Central memory CD8-positive, alpha-beta T cell (primary cell): ENCODE results near the gene ASB6.

Experiments
- ATAC-seq: fragments of 150-1000 bp; cut with Tn5 transposase; replicated peaks from 2 replicates; pipeline ENCODE4 v1.10.0; 2022; ENCODE audit warnings: mild to moderate bottlenecking, moderate FRiP score, moderate number of reproducible peaks; ENCODE audit not compliant: poor library complexity, severe bottlenecking; ENCODE audit errors: extremely low read depth
- DNase-seq, 2 donors: peaks; one replicate each; pipeline ENCODE4 v3.0.0; 2021; ENCODE audit warnings: low spot score in 2 of 2
- H3K27ac Mint-ChIP-seq: one replicate; pipeline ENCODE4 v1.8.0; 2022; ENCODE audit warnings: low read depth, mild to moderate bottlenecking, moderate library complexity, mixed read lengths
- H3K27me3 Mint-ChIP-seq: one replicate; pipeline ENCODE4 v1.8.0; 2022; ENCODE audit warnings: mixed read lengths
- H3K36me3 Mint-ChIP-seq: one replicate; pipeline ENCODE4 v1.8.0; 2022; ENCODE audit warnings: mild to moderate bottlenecking, moderate library complexity, mixed read lengths; ENCODE audit not compliant: insufficient read depth
- H3K4me1 Mint-ChIP-seq: one replicate; pipeline ENCODE4 v1.8.0; 2022; ENCODE audit warnings: mixed read lengths
- H3K4me3 Mint-ChIP-seq: one replicate; pipeline ENCODE4 v1.8.0; 2022; ENCODE audit warnings: mild to moderate bottlenecking, moderate library complexity, mixed read lengths
- H3K9me3 Mint-ChIP-seq: one replicate; pipeline ENCODE4 v1.8.0; 2022; ENCODE audit warnings: mixed read lengths

The ASB6 gene

GRCh38 chr9:129626625-129627284, 15.2 kb downstream of the ASB6 start:
- ATAC-seq = peak; percentile 45
- peaks cover 51% of the 10 kb centered on the region for H3K4me1 Mint-ChIP-seq
- H3K9me3 Mint-ChIP-seq = no peaks in the 10 kb centered on the region
- H3K36me3 Mint-ChIP-seq = peaks cover 29% of the 10 kb centered on the region
- peak; percentile 31 to 48 for DNase-seq
- no peaks in the 10 kb centered on the region for H3K27me3 Mint-ChIP-seq
- H3K4me3 Mint-ChIP-seq = peak overlapping the region; percentile 89
- H3K27ac Mint-ChIP-seq = peak overlapping the region; percentile 95

- Mint-ChIP-seq H3K4me1 (peaks cover 45% of the 10 kb centered on the region), H3K27ac (peak within 1 kb of the TSS; percentile 95), H3K9me3 (no peaks in the 10 kb centered on the region), H3K27me3 (peaks cover 6% of the 10 kb centered on the region), H3K4me3 (peak within 1 kb of the TSS; percentile 89), H3K36me3 (peaks cover 23% of the 10 kb centered on the region)
- ATAC-seq (peak; percentile 75), DNase-seq (peak; percentile 90 to 91)
Measured at GRCh38 chr9:129626079-129626624, 15.8 kb downstream of the ASB6 start, which contains the start of gene NTMT1. Gene NTMT1 (plus strand): TSS chr9:129626163. CDS start chr9:129632704, 6,541 bp downstream.

DNA sequence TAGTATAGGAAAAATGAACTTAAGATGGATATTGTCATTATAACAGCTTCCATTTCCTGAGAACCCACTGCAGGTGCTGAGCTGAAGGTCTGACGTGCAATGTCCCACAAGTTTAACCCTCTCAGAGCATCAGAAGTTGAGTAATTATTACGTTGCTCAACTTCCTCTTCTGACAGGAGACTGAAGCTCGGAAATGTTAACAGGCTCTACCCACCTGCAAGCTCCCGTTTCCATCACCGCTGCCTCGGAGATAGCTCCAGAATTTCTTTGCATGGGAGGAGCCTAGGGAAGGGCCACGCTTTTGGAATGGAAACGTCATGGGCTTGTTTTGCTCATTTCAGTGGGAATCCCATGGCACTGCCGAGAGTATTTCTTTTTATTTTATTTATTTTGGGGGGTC, 17.0 kb downstream of the ASB6 start:
- peak; percentile 24 for ATAC-seq
- Mint-ChIP-seq H3K4me1 (peaks cover 38% of the 10 kb centered on the region), H3K4me3 (peak overlapping the region; percentile 89), H3K27ac (peak overlapping the region; percentile 95), H3K9me3 (no peaks in the 10 kb centered on the region), H3K27me3 (peaks cover 12% of the 10 kb centered on the region), H3K36me3 (peaks cover 20% of the 10 kb centered on the region)
- DNase-seq = no peak

DNA sequence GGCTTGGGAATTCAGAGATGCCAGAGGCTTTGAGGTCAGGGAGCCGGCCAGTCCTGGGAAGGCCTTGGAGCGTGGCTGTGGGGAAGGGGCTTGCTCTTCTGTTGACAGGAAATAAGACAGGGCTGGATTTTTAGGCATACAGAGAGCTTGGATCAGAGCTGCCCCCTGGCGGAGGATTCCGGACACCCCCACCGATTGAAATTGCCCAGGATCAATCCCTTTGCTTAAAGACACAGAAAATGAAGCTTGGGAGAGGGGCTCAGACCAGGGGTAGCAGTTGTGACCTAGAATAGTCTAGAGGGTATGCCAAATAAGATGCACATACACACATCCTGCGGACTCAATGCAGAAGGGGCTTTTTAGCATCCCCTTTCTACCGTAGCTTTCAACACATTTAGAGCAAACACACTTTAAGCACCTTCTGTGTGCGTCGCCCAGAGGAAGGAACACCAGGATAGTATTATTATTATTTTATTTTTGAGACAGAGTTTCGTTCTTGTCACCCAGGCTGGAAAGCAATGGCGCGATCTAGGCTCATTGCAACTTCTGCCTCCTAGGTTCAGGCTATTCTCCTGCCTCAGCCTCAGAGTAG, 17.7 kb downstream of the ASB6 start:
- H3K27me3 Mint-ChIP-seq = peaks cover 16% of the 10 kb centered on the region
- peaks cover 32% of the 10 kb centered on the region for H3K4me1 Mint-ChIP-seq
- DNase-seq (peak; percentile 48 to 57), ATAC-seq (no peak)
- no peak overlapping the region for H3K27ac Mint-ChIP-seq
- H3K36me3 Mint-ChIP-seq = peaks cover 20% of the 10 kb centered on the region
- H3K9me3 Mint-ChIP-seq = no peaks in the 10 kb centered on the region
- H3K4me3 Mint-ChIP-seq = peak overlapping the region; percentile 89

- Mint-ChIP-seq H3K4me3 (no peak overlapping the region), H3K4me1 (peaks cover 24% of the 10 kb centered on the region), H3K9me3 (no peaks in the 10 kb centered on the region), H3K36me3 (peaks cover 20% of the 10 kb centered on the region), H3K27me3 (peaks cover 24% of the 10 kb centered on the region), H3K27ac (no peak overlapping the region)
- DNase-seq (no peak), ATAC-seq (no peak)
Measured at GRCh38 chr9:129623331-129623730, 18.6 kb downstream of the ASB6 start.

DNA sequence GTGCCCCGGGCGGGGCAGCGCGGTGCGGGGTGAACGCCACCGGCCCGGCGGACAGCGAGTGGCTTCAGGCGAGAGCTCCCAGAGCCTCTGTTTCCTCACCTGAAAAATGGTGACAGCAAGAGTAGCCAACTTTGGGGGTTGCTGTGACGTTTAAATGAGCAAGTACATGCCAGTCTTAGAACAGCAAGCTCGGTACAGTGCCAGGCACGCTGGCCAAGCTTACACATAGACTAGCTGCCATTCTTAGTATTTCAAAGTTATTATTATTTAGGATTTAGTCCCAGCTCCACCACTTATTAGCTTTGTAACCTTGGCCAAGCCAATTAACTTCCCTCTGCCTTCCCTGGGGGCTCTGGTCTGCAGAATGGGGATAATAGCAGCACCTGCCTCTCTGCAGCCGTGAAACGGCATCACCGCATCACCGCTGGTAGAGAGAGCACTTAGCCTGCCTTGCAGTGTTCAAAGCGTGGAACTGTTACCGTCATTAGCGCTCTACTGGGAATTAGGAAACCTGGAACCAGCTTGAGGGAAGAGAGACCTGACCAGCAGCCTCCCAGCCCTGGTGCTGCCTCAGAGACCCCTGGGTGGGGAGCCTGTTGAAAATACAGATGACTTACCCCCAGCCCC, 21.2 kb downstream of the ASB6 start, which contains the start of gene C9orf50:
TSS of gene C9orf50 (minus strand) at position 433 of the 627 bp plus-strand sequence. CDS start 527 bp downstream, outside the sequence.
- Mint-ChIP-seq H3K27ac (no peak within 1 kb of the TSS), H3K27me3 (peaks cover 24% of the 10 kb centered on the region), H3K4me3 (no peak within 1 kb of the TSS), H3K36me3 (peaks cover 11% of the 10 kb centered on the region), H3K9me3 (no peaks in the 10 kb centered on the region), H3K4me1 (peaks cover 8% of the 10 kb centered on the region)
- no peak for ATAC-seq
- no peak for DNase-seq

- peaks cover 24% of the 10 kb centered on the region for H3K27me3 Mint-ChIP-seq
- ATAC-seq = no peak
- H3K9me3 Mint-ChIP-seq = no peaks in the 10 kb centered on the region
- DNase-seq = no peak
- H3K36me3 Mint-ChIP-seq = peaks cover 8% of the 10 kb centered on the region
- H3K27ac Mint-ChIP-seq = no peak overlapping the region
- H3K4me1 Mint-ChIP-seq = peaks cover 6% of the 10 kb centered on the region
- H3K4me3 Mint-ChIP-seq = peak overlapping the region; percentile 0
Measured at GRCh38 chr9:129619787-129620668, 21.9 kb downstream of the ASB6 start.

DNA sequence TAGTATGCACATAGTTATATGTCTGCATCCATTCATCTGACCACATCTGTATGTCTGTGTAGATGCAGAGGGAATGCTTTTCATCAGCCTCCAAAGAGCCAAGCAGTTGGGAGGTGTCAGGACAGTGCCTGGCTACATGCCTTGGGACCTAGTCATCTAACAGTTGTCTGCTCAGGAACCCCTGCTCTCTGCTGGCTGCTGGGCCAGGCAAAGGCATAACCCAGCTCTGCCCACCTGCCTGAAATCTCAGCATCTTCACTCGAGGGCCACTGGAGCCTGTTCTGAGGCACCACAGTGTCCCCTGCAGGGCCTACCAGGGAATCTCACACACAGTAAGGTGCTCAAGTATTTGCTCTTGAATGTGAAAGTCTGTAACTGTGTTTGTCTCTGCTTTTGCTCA, 24.8 kb downstream of the ASB6 start:
- H3K4me3 Mint-ChIP-seq = no peak overlapping the region
- no peaks in the 10 kb centered on the region for H3K4me1 Mint-ChIP-seq
- ATAC-seq (peak; percentile 43), DNase-seq (no peak)
- H3K9me3 Mint-ChIP-seq = no peaks in the 10 kb centered on the region
- H3K36me3 Mint-ChIP-seq = no peaks in the 10 kb centered on the region
- H3K27me3 Mint-ChIP-seq = peaks cover 24% of the 10 kb centered on the region
- no peak overlapping the region for H3K27ac Mint-ChIP-seq

DNA sequence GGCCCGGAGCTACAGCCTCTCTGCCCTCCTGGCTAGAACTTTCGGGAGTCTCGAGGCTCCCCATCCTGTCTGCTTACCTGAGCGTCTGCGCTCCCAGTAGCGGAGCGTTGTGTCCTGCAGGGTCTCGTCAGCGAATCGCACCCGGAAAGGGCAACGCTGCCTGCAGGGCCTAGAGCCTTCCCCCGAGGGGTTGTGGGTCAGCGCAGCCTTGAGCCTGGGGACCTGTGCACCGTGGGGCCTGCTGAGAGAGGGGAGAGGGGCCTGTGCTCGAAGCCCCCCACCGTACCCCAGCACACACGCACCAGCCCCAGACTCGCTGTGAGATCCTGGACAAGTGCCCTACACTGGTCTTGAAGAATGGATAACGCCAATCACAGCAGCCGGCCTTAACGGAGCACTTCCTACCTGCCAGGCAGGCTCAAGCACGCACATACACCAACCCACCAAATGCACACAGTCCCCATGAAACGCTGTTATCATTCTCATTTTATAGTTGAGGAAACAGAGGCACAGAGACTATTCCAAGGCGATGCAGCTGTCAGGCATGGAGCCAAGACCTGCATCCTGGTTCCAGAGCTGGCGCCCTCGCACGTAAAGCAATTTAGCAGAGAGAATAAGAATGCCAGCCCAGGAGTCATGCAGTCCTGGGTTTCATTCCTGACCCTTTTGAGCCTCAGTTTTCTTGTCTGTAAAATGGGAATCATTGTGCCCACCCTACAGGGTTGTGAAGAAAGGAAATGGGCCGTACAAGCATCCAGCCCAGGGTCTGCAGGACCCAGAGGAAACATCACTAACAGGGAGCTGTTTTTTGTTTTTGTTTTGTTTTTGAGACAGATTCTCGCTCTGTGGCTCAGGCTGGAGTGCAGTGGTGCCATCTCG, 26.3 kb downstream of the ASB6 start:
- DNase-seq (no peak), ATAC-seq (no peak)
- H3K4me3 Mint-ChIP-seq = no peak overlapping the region
- H3K27ac Mint-ChIP-seq = no peak overlapping the region
- no peaks in the 10 kb centered on the region for H3K9me3 Mint-ChIP-seq
- peaks cover 3% of the 10 kb centered on the region for H3K36me3 Mint-ChIP-seq
- H3K27me3 Mint-ChIP-seq = peaks cover 13% of the 10 kb centered on the region
- H3K4me1 Mint-ChIP-seq = peaks cover 7% of the 10 kb centered on the region

GRCh38 chr9:129614932-129615331, 27.0 kb downstream of the ASB6 start:
- Mint-ChIP-seq H3K27me3 (peaks cover 12% of the 10 kb centered on the region), H3K36me3 (peaks cover 3% of the 10 kb centered on the region), H3K27ac (no peak overlapping the region), H3K4me3 (no peak overlapping the region), H3K4me1 (peaks cover 9% of the 10 kb centered on the region), H3K9me3 (no peaks in the 10 kb centered on the region)
- no peak for ATAC-seq
- no peak for DNase-seq

DNA sequence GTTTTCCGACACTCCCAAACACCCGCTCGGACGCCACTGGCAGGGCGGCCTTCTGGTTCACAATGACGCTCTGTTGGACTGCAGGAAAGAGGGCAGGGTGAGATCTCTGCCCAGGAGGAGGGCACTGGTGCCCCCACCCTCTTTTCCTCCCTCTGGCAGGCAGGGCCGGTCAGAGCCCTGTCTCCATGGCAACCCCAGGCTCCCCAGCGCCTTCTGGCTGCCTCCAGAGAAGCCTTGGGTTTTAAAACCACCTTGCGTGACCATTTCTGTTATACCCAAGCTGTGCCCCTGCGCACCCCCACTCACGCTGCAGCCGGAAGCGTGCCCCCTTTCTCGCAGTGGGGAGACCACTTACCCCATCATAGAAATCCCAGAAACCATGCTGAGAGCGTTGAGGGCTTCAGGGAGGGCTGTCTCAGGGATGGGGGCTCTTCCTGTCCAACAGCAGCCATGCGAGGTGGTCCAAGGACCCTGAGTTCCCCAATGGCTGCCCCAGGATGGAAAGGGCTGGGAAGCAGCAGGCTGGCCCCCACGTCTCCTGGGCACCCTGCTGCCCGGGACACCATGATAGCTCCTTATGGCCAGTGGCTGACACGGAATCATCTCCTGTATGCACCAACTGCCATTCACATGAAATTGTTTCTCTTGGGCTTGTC, 28.3 kb downstream of the ASB6 start:
- H3K9me3 Mint-ChIP-seq = no peaks in the 10 kb centered on the region
- H3K36me3 Mint-ChIP-seq = peaks cover 8% of the 10 kb centered on the region
- peaks cover 18% of the 10 kb centered on the region for H3K4me1 Mint-ChIP-seq
- H3K4me3 Mint-ChIP-seq = no peak overlapping the region
- DNase-seq (no peak), ATAC-seq (no peak)
- H3K27me3 Mint-ChIP-seq = peaks cover 1% of the 10 kb centered on the region
- no peak overlapping the region for H3K27ac Mint-ChIP-seq
